Nephron progenitor cell (in vitro differentiated cells): Measurements from ENCODE around the gene ZNF213.

Experiments
- DNase-seq: peaks from one replicate; pipeline ENCODE4 v3.0.0; 2021
- H3K27ac Mint-ChIP-seq: 2 replicates; pipeline ENCODE4 v1.8.0; 2021; ENCODE audit warnings: mild to moderate bottlenecking, moderate library complexity, mixed read lengths
- H3K27me3 Mint-ChIP-seq: 2 replicates; pipeline ENCODE4 v1.8.0; 2021; ENCODE audit warnings: mild to moderate bottlenecking, low read depth, mixed read lengths; ENCODE audit not compliant: poor library complexity
- H3K36me3 Mint-ChIP-seq: 2 replicates; pipeline ENCODE4 v1.8.0; 2021; ENCODE audit warnings: low read depth, mixed read lengths
- H3K4me1 Mint-ChIP-seq: 2 replicates; pipeline ENCODE4 v1.8.0; 2021; ENCODE audit warnings: mixed read lengths
- H3K4me3 Mint-ChIP-seq: 2 replicates; pipeline ENCODE4 v1.8.0; 2021; ENCODE audit warnings: mild to moderate bottlenecking, moderate library complexity, mixed read lengths
- H3K9me3 Mint-ChIP-seq: 2 replicates; pipeline ENCODE4 v1.8.0; 2021; ENCODE audit warnings: mild to moderate bottlenecking, moderate library complexity, mixed read lengths
- CTCF ChIP-seq: fragments of 200-600 bp; sonication (generic); IDR thresholded peaks from 2 replicates; pipeline ENCODE4 v1.5.0; 2021; ENCODE audit warnings: antibody characterized with exemption

The ZNF213 gene

DNA sequence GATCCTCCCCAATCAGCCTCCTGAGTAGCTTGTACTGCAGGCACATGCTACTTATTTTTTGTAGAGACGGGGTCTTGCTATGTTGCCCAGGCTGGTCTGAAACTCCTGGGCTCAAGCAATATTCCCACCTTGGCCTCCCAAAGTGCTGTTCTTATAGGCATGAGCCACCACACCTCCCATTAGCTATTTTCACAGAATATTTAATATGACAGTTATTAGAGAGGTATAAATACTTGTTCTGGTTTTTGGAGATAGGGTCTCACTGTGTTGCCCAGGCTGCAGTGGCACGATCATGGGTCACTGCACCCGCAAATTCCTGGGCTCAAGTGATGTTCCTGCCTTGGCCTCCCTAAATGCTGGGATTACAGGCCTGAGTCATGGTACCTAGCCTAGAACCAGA, 21.1 kb downstream of the ZNF213 start:
- peaks cover 75% of the 10 kb centered on the region for H3K27me3 Mint-ChIP-seq
- H3K9me3 Mint-ChIP-seq: peaks cover 28% of the 10 kb centered on the region
- H3K4me3 Mint-ChIP-seq: no peak overlapping the region
- no peak overlapping the region for H3K27ac Mint-ChIP-seq
- TF ChIP-seq CTCF: no peak
- H3K36me3 Mint-ChIP-seq: no peaks in the 10 kb centered on the region
- DNase-seq: no peak
- peaks cover 22% of the 10 kb centered on the region for H3K4me1 Mint-ChIP-seq

- Mint-ChIP-seq H3K36me3 (no peaks in the 10 kb centered on the region), H3K4me3 (peak overlapping the region; percentile 93), H3K27ac (no peak overlapping the region), H3K9me3 (peaks cover 28% of the 10 kb centered on the region), H3K4me1 (peaks cover 20% of the 10 kb centered on the region), H3K27me3 (peaks cover 72% of the 10 kb centered on the region)
- DNase-seq: peak; percentile 74
- no peak for TF ChIP-seq CTCF
These were observed 22.6 kb downstream of the ZNF213 start for GRCh38 chr16:3157229-3158025.

DNA sequence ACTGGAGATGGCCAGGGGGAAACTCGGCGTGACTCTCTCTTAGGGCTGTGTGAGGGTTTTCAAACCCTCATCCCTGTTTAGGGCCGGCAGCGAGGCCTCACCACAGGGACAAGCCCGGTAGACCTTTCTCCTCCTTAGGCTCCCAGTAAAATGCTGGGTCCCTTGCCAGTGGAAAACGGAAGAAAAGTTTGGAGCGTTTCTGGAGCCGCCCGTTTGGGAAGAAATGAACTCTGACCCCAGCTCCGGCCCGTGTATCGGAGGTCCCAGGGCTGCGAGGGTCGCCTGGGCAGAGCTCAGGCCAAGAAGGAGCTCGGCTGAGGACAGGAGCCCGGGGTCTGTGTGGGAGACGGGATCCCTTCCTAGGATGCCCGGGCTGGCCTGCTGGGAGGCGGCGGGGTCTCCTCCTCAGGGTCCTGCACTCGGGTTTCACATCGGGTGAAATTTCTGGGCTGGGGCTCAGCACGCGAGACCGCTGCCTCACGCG, 23.2 kb downstream of the ZNF213 start:
- Mint-ChIP-seq H3K4me3 (peak overlapping the region; percentile 93), H3K27ac (no peak overlapping the region), H3K27me3 (peaks cover 65% of the 10 kb centered on the region), H3K36me3 (no peaks in the 10 kb centered on the region), H3K4me1 (peaks cover 15% of the 10 kb centered on the region), H3K9me3 (peaks cover 24% of the 10 kb centered on the region)
- no peak for TF ChIP-seq CTCF
- DNase-seq: no peak

DNA sequence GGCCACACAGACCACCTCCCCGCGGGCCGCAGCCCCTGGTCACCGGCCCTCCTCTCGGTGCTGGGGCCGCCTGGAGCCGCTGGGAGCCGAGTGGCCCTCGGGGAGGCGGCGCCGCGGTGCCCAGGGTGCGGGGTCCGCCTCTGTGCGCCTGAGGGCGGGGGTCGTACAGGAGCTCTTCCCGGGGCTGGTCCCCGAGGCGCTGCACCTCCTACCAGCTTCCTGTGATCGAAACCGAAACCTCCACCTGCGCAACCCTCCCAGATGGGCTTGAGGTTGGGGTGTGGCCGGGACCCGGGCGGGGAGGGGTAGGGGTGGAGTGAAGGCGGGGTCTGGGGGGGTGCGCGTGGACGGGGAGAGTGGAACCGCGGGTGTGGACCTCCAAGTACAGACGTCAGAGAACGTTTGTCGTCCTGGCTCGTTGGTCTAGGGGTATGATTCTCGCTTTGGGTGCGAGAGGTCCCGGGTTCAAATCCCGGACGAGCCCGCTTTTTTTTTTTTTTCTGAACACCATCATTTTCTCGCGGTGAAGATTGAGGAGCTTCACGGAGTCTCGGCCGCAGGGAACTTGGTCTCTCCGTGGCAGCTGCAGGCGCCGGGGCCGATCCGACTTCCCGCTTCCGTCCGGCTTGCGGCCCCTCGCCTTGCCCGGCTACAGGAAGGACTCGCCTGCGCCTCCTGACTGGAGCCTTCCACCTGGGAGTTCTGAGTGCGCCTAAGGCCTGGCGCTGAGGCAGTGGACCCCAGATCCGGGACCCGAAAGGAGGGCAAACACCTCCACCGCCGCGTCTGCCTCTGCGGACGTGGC, 23.9 kb downstream of the ZNF213 start:
- Mint-ChIP-seq H3K27ac (no peak overlapping the region), H3K4me1 (peaks cover 19% of the 10 kb centered on the region), H3K4me3 (peak overlapping the region; percentile 93), H3K36me3 (no peaks in the 10 kb centered on the region), H3K9me3 (peaks cover 24% of the 10 kb centered on the region), H3K27me3 (peaks cover 60% of the 10 kb centered on the region)
- TF ChIP-seq CTCF: no peak
- peak; percentile 84 for DNase-seq

DNA sequence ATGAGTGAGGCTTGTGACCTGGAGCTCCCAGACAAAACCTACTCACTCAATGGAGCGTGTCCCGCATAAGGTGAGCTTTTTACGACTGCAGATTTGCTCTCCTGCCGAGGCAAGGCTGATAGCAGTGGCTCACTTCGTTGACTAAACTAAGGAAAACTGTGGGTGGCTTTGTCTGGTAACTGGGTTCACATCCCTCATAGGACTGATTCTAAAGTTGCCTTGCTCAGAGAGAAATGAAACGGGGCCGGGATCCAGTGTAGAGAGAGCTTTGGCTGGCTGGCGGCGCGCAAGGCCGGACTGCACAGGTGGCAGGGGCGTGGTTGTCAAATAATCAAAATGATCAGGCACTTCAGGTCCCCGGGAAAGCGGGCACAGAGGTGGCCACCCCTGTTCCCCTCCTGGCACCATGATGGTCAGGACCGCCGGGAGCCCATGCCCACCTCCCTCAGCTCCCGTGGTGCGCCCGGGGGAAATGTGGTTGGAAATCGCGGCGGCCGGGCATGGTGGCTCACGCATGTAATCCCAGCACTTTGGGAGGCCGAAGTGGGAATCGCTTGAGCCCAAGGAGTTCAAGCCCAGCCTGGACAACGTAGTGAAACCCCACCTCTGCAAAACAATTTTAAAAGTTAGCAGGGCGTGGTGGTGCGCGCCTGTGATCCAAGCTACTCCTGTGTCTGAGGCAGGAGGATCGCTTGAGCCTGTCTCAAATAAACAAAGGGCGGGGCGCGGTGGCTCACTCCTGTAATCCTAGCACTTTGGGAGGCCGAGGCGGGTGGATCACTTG, 26.6 kb downstream of the ZNF213 start:
- H3K9me3 Mint-ChIP-seq: peaks cover 10% of the 10 kb centered on the region
- no peaks in the 10 kb centered on the region for H3K36me3 Mint-ChIP-seq
- no peak overlapping the region for H3K4me3 Mint-ChIP-seq
- H3K27ac Mint-ChIP-seq: no peak overlapping the region
- H3K27me3 Mint-ChIP-seq: peaks cover 42% of the 10 kb centered on the region
- TF ChIP-seq CTCF: no peak
- peaks cover 31% of the 10 kb centered on the region for H3K4me1 Mint-ChIP-seq
- DNase-seq: no peak
